SK-N-MC (cell line): ENCODE results near the gene AUTS2.

Experiments
- EZH2 ChIP-seq: fragments of 200-600 bp; sonication (generic); IDR thresholded peaks from one replicate; pipeline ENCODE4 v1.6.1; 2017; ENCODE audit warnings: antibody characterized with exemption
- FOXP2 ChIP-seq: optimal IDR thresholded peaks from 2 replicates; pipeline ENCODE3; 2011; ENCODE audit warnings: mild to moderate bottlenecking, moderate library complexity; ENCODE audit not compliant: insufficient read depth; ENCODE audit errors: extremely low read length, control extremely low read depth
- POLR2AphosphoS5 ChIP-seq: IDR thresholded peaks from 2 replicates; pipeline ENCODE4 v1.6.1; 2012; ENCODE audit warnings: mild to moderate bottlenecking, low read depth, low read length, borderline replicate concordance

GRCh38 chr7:69625238-69625637 lies 27.0 kb downstream of the AUTS2 start:
- TF ChIP-seq EZH2: no peak
- no peak for TF ChIP-seq POLR2AphosphoS5
- no peak for TF ChIP-seq FOXP2
